ENCODE data around the gene KPNB1.

Gene KPNB1

GRCh38 chr17:47711366-47712099, 61.8 kb downstream of the KPNB1 start:
- no peak for DNase-seq (ENCODE audit: low read depth)

GRCh38 chr17:47712330-47713023, 62.8 kb downstream of the KPNB1 start:
- no peak for DNase-seq (ENCODE audit: low read depth)

- no peak for DNase-seq (ENCODE audit: low read depth)
Measured at GRCh38 chr17:47713980-47714700, 64.4 kb downstream of the KPNB1 start.

GRCh38 chr17:47714773-47715396, 65.2 kb downstream of the KPNB1 start:
- no peak for DNase-seq (ENCODE audit: low read depth)

GRCh38 chr17:47715669-47716325, 66.1 kb downstream of the KPNB1 start:
- no peak for DNase-seq (ENCODE audit: low read depth)

- DNase-seq (ENCODE audit: low read depth): no peak
Measured at GRCh38 chr17:47716375-47716774, 66.7 kb downstream of the KPNB1 start.

- no peak for DNase-seq (ENCODE audit: low read depth)
Measured at GRCh38 chr17:47717261-47717697, 67.6 kb downstream of the KPNB1 start.

GRCh38 chr17:47717979-47718621, 68.4 kb downstream of the KPNB1 start:
- DNase-seq (ENCODE audit: low read depth): no peak

- no peak for DNase-seq (ENCODE audit: low read depth)
Measured at GRCh38 chr17:47718634-47719405, 69.1 kb downstream of the KPNB1 start.

- peak; percentile 69 for DNase-seq (ENCODE audit: low read depth)
Measured at GRCh38 chr17:47719411-47720152, 69.9 kb downstream of the KPNB1 start.

GRCh38 chr17:47720196-47720595, 70.5 kb downstream of the KPNB1 start:
- no peak for DNase-seq (ENCODE audit: low read depth)

- no peak for DNase-seq (ENCODE audit: low read depth)
Measured at GRCh38 chr17:47720754-47721533, 71.2 kb downstream of the KPNB1 start.

GRCh38 chr17:47721725-47722124, 72.0 kb downstream of the KPNB1 start:
- DNase-seq (ENCODE audit: low read depth): no peak

- DNase-seq (ENCODE audit: low read depth): no peak
Measured at GRCh38 chr17:47724705-47725104, 75.0 kb downstream of the KPNB1 start.

GRCh38 chr17:47725446-47726111, 75.9 kb downstream of the KPNB1 start:
- no peak for DNase-seq (ENCODE audit: low read depth)

GRCh38 chr17:47726796-47727703, 77.3 kb downstream of the KPNB1 start:
- DNase-seq (ENCODE audit: low read depth): no peak

- DNase-seq (ENCODE audit: low read depth): no peak
Measured at GRCh38 chr17:47727704-47728036, 78.0 kb downstream of the KPNB1 start.
